Stimulated activated memory B cell treated with anti-CD40 and anti-IgM and Interleukin-4, amounts not matched to agents 10 μg/mL and 1 μg/mL and 100 μg/mL, for 72 hours (primary cell): Measurements from ENCODE around the gene GPAT3.
"Not testable (repeated sequence)": the region's sequence is repeated elsewhere in the genome, so short reads cannot be mapped to it uniquely, and the experiment has no call there.

Experiments used
- ATAC-seq: fragments of 150-1000 bp; cut with Tn5 transposase; 2 replicates; pipeline ENCODE4 v1.10.0; 2021
- H3K27ac Mint-ChIP-seq: one replicate; pipeline ENCODE4 v1.8.0; 2022; ENCODE audit warnings: mild to moderate bottlenecking, mixed read lengths
- H3K27me3 Mint-ChIP-seq: one replicate; pipeline ENCODE4 v1.8.0; 2022; ENCODE audit warnings: mixed read lengths
- H3K36me3 Mint-ChIP-seq: one replicate; pipeline ENCODE4 v1.8.0; 2022; ENCODE audit warnings: mixed read lengths
- H3K4me1 Mint-ChIP-seq: one replicate; pipeline ENCODE4 v1.8.0; 2022; ENCODE audit warnings: mixed read lengths
- H3K4me3 Mint-ChIP-seq: one replicate; pipeline ENCODE4 v1.8.0; 2022; ENCODE audit warnings: mild to moderate bottlenecking, moderate library complexity, mixed read lengths
- H3K9me3 Mint-ChIP-seq: one replicate; pipeline ENCODE4 v1.8.0; 2022; ENCODE audit warnings: mixed read lengths

Gene GPAT3

GRCh38 chr4:83606460-83606859 lies 70.6 kb downstream of the GPAT3 start:
- Mint-ChIP-seq H3K4me1 (peaks cover 17% of the 10 kb centered on the region), H3K4me3 (no peak overlapping the region), H3K36me3 (no peaks in the 10 kb centered on the region), H3K27me3 (peaks cover 10% of the 10 kb centered on the region), H3K27ac (no peak overlapping the region), H3K9me3 (peaks cover 2% of the 10 kb centered on the region)
- ATAC-seq = no peak

GRCh38 chr4:83606898-83607297 lies 71.0 kb downstream of the GPAT3 start:
- Mint-ChIP-seq H3K9me3 (peaks cover 3% of the 10 kb centered on the region), H3K36me3 (no peaks in the 10 kb centered on the region), H3K27ac (peak overlapping the region; percentile 35), H3K4me1 (peaks cover 17% of the 10 kb centered on the region), H3K27me3 (peaks cover 11% of the 10 kb centered on the region), H3K4me3 (no peak overlapping the region)
- ATAC-seq = peak; percentile 73

- Mint-ChIP-seq H3K27me3 (peaks cover 31% of the 10 kb centered on the region), H3K27ac (no peak overlapping the region), H3K9me3 (peaks cover 21% of the 10 kb centered on the region), H3K4me3 (no peak overlapping the region), H3K36me3 (peaks cover 18% of the 10 kb centered on the region), H3K4me1 (peaks cover 14% of the 10 kb centered on the region)
- ATAC-seq = no peak
Observed at GRCh38 chr4:83609365-83609764, 73.5 kb downstream of the GPAT3 start.

GRCh38 chr4:83610729-83611128 lies 74.8 kb downstream of the GPAT3 start:
- H3K27ac Mint-ChIP-seq = no peak overlapping the region
- H3K4me3 Mint-ChIP-seq = no peak overlapping the region
- H3K9me3 Mint-ChIP-seq = peaks cover 25% of the 10 kb centered on the region
- peaks cover 35% of the 10 kb centered on the region for H3K27me3 Mint-ChIP-seq
- peaks cover 21% of the 10 kb centered on the region for H3K36me3 Mint-ChIP-seq
- ATAC-seq = no peak
- peaks cover 12% of the 10 kb centered on the region for H3K4me1 Mint-ChIP-seq

- peaks cover 25% of the 10 kb centered on the region for H3K9me3 Mint-ChIP-seq
- no peak overlapping the region for H3K27ac Mint-ChIP-seq
- no peak overlapping the region for H3K4me3 Mint-ChIP-seq
- H3K36me3 Mint-ChIP-seq = peaks cover 21% of the 10 kb centered on the region
- no peaks in the 10 kb centered on the region for H3K4me1 Mint-ChIP-seq
- ATAC-seq = no peak
- peaks cover 35% of the 10 kb centered on the region for H3K27me3 Mint-ChIP-seq
Observed at GRCh38 chr4:83613023-83613422, 77.1 kb downstream of the GPAT3 start.

GRCh38 chr4:83613994-83614393 lies 78.1 kb downstream of the GPAT3 start:
- H3K4me1 Mint-ChIP-seq = no peaks in the 10 kb centered on the region
- peaks cover 36% of the 10 kb centered on the region for H3K27me3 Mint-ChIP-seq
- ATAC-seq = no peak
- peaks cover 25% of the 10 kb centered on the region for H3K9me3 Mint-ChIP-seq
- no peak overlapping the region for H3K27ac Mint-ChIP-seq
- H3K36me3 Mint-ChIP-seq = peaks cover 21% of the 10 kb centered on the region
- H3K4me3 Mint-ChIP-seq = no peak overlapping the region

GRCh38 chr4:83616252-83616651 lies 80.3 kb downstream of the GPAT3 start:
- ATAC-seq = no peak
- no peak overlapping the region for H3K4me3 Mint-ChIP-seq
- H3K4me1 Mint-ChIP-seq = peaks cover 7% of the 10 kb centered on the region
- peaks cover 27% of the 10 kb centered on the region for H3K36me3 Mint-ChIP-seq
- H3K27me3 Mint-ChIP-seq = peaks cover 51% of the 10 kb centered on the region
- no peak overlapping the region for H3K27ac Mint-ChIP-seq
- peaks cover 29% of the 10 kb centered on the region for H3K9me3 Mint-ChIP-seq

- no peak overlapping the region for H3K4me3 Mint-ChIP-seq
Observed at GRCh38 chr4:83617371-83618035, 81.6 kb downstream of the GPAT3 start.

GRCh38 chr4:83618431-83618830 lies 82.5 kb downstream of the GPAT3 start:
- no peak overlapping the region for H3K4me3 Mint-ChIP-seq
- ATAC-seq = no peak
- peaks cover 54% of the 10 kb centered on the region for H3K27me3 Mint-ChIP-seq
- no peak overlapping the region for H3K27ac Mint-ChIP-seq
- H3K9me3 Mint-ChIP-seq = peaks cover 24% of the 10 kb centered on the region
- peaks cover 7% of the 10 kb centered on the region for H3K4me1 Mint-ChIP-seq
- H3K36me3 Mint-ChIP-seq = peaks cover 28% of the 10 kb centered on the region

More at GRCh38 chr4:83617371-83618035, 81.6 kb downstream of the GPAT3 start:
- Mint-ChIP-seq H3K27ac (no peak overlapping the region), H3K9me3 (peaks cover 28% of the 10 kb centered on the region), H3K36me3 (peaks cover 33% of the 10 kb centered on the region), H3K4me1 (peaks cover 7% of the 10 kb centered on the region), H3K27me3 (peaks cover 55% of the 10 kb centered on the region)
- no peak for ATAC-seq

- peaks cover 7% of the 10 kb centered on the region for H3K4me1 Mint-ChIP-seq
- no peak overlapping the region for H3K4me3 Mint-ChIP-seq
- no peak overlapping the region for H3K27ac Mint-ChIP-seq
- ATAC-seq = no peak
- H3K27me3 Mint-ChIP-seq = peaks cover 50% of the 10 kb centered on the region
- peaks cover 21% of the 10 kb centered on the region for H3K9me3 Mint-ChIP-seq
- H3K36me3 Mint-ChIP-seq = peaks cover 21% of the 10 kb centered on the region
Observed at GRCh38 chr4:83618991-83619645, 83.2 kb downstream of the GPAT3 start.

GRCh38 chr4:83622127-83622526 lies 86.2 kb downstream of the GPAT3 start:
- Mint-ChIP-seq H3K9me3 (peaks cover 16% of the 10 kb centered on the region), H3K36me3 (peaks cover 15% of the 10 kb centered on the region), H3K27me3 (peaks cover 57% of the 10 kb centered on the region)
- not testable (repeated sequence) for H3K4me3 Mint-ChIP-seq, ATAC-seq, H3K27ac Mint-ChIP-seq, H3K4me1 Mint-ChIP-seq

- Mint-ChIP-seq H3K9me3 (peaks cover 16% of the 10 kb centered on the region), H3K4me1 (no peaks in the 10 kb centered on the region), H3K27me3 (peaks cover 51% of the 10 kb centered on the region), H3K36me3 (peaks cover 14% of the 10 kb centered on the region), H3K4me3 (no peak overlapping the region), H3K27ac (no peak overlapping the region)
- ATAC-seq = no peak
Observed at GRCh38 chr4:83625821-83626220, 89.9 kb downstream of the GPAT3 start.

GRCh38 chr4:83626245-83626836 lies 90.4 kb downstream of the GPAT3 start:
- no peak for ATAC-seq
- Mint-ChIP-seq H3K27me3 (peaks cover 45% of the 10 kb centered on the region), H3K36me3 (peaks cover 9% of the 10 kb centered on the region), H3K4me3 (no peak overlapping the region), H3K9me3 (peaks cover 12% of the 10 kb centered on the region), H3K27ac (no peak overlapping the region), H3K4me1 (no peaks in the 10 kb centered on the region)

GRCh38 chr4:83629945-83630721 lies 94.2 kb downstream of the GPAT3 start:
- Mint-ChIP-seq H3K4me3 (no peak overlapping the region), H3K4me1 (no peaks in the 10 kb centered on the region), H3K27ac (no peak overlapping the region), H3K27me3 (peaks cover 17% of the 10 kb centered on the region), H3K9me3 (no peaks in the 10 kb centered on the region), H3K36me3 (no peaks in the 10 kb centered on the region)
- ATAC-seq = no peak

- H3K27ac Mint-ChIP-seq = no peak overlapping the region
- ATAC-seq = no peak
- H3K4me1 Mint-ChIP-seq = no peaks in the 10 kb centered on the region
- H3K36me3 Mint-ChIP-seq = no peaks in the 10 kb centered on the region
- peaks cover 13% of the 10 kb centered on the region for H3K27me3 Mint-ChIP-seq
- no peak overlapping the region for H3K4me3 Mint-ChIP-seq
- H3K9me3 Mint-ChIP-seq = no peaks in the 10 kb centered on the region
Observed at GRCh38 chr4:83631066-83631465, 95.2 kb downstream of the GPAT3 start.
